HG03469 (cell line): ENCODE data around the gene PEDS1.
"Not testable (repeated sequence)": the region's sequence is repeated elsewhere in the genome, so short reads cannot be mapped to it uniquely, and the experiment has no call there.

Experiments used
- ATAC-seq: cut with Tn5 transposase; IDR thresholded peaks from one replicate; pipeline ENCODE4 v1.9.1; 2021; ENCODE audit warnings: mild to moderate bottlenecking, moderate library complexity, moderate number of reproducible peaks; ENCODE audit not compliant: unreplicated experiment

PEDS1 gene

DNA sequence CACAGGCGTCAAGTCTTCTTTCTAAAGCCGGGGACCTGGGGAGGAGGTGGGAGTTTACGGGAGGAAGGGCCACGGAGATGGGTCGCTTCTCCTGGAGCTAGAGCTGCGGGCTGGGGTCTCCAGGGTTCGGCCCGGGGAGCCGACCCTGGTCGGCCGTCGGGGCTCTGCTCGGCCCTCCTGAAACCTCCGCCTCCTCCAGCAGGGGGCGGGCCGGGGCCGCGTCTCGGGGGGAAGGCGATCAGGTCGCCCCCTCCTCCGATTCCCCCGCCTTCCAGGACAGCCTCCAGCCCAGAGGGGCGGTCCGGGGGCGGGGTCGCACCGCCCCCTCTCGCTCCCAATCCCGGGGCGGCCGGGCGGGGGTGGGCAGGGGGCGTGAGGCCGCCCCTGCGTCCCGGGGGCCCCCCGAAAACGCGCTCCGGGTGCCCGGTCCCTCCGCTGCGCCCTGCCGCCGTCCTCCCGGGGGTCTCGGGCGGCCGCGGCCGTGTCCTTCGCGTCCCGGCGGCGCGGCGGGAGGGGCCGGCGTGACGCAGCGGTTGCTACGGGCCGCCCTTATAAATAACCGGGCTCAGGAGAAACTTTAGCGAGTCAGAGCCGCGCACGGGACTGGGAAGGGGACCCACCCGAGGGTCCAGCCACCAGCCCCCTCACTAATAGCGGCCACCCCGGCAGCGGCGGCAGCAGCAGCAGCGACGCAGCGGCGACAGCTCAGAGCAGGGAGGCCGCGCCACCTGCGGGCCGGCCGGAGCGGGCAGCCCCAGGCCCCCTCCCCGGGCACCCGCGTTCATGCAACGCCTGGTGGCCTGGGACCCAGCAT is 36.9 kb upstream of the PEDS1 start, which contains the start of gene CEBPB:
Gene CEBPB, plus strand, starts transcription at position 580 of the 814 bp plus-strand sequence. Its CDS starts 204 bp downstream, at position 784.
- ATAC-seq = no peak

DNA sequence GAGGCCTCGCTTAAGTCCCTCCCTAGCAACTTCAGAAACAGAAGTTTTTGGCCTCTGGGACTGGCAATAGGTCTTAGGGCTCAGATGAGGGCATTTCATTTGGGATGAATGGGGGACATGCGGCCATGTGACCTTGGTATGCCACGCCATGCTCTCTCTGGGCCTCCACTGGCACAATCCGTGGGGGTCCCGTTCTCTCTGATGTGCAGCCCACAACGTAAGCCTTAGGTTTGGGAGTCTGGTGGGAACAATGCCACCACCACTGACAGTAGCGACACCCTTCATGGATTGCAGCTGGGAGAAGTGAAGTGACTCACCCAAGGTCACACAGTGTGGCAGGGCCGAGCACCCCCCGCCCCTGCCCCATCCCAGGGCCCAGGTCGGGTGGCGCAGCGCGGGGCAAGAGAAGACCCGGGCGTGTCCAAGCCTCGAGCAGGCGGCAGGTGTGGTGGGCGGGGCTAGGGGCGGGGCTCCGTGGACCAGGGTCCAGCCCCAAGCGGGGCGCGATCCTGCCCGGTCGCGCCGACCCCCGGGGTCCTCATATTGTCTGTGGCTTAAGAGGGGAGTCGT is 36.2 kb upstream of the PEDS1 start:
- ATAC-seq = no peak

DNA sequence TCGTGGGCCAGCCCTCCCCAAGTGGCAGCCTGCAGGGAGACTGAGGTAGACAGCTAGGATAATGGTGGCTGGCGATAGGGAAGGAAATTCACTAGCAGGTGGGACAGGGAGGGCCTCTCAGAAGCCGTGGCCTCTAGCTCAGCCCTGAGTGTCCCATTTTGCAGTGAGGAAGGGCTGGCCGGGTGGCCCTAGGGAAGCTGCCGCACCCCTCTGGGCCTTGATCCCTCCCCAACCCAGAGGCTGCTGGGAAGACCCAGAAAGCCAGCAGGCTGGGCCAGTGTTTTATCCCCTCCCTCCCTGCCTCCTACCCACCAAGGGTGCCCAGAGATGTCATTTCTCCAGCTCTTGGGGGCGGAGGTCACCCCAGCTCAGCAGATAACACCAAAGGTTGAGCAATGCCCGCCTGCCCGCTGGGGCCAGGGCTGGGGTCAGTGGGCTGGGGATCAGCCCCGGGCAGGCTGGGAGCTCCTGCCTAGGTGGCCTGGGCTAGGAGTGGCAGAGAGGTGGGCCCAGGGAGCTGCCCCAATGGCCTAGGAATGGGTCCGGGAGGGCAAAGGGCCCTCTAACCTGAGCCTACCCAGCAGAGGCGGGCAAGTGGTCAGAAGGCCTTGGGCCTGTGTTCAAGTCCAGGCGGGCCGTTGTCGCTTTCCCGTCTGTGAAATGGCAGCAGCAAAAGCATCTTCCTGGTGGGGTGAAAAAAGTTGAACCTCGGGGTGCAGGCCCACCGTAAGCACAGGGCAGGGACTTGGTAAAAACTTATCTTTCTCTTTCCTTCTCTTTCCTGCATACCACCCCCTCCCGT is 35.6 kb upstream of the PEDS1 start:
- ATAC-seq = no peak

GRCh38 chr20:50188287-50188688 is 34.8 kb upstream of the PEDS1 start:
- ATAC-seq = no peak

DNA sequence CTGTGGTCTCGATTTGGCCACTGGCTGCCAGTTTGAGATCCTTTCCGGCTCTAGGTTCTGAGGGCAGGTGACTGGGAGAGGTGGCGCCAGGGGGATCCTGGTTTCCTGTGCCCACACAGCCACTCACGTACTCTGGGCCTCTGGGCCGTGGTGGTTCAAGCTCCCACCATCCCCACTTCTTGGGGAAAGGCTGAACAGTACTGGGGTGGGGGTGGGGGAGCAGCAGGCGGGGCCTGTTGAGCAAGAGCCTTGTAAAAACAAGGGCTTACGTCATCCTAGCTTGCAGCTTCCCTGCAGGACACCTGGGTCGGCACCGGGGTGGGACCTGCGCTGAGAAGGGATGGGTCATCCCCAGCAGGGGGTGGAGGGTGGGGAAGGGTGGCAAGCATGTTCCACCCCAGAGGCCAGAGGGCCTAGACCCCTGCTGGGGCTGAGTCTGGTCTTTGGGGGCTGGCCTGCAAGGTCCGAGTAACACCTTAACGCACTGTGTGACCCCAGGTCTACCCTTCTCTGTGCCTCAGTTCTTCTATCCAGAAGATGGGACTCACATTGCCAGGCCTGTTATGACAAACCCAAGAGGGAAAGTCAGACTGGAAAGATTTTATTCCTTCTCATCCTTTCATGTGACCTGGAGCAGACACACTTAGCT is 34.0 kb upstream of the PEDS1 start:
- no peak for ATAC-seq

- ATAC-seq = no peak
Observed at GRCh38 chr20:50186987-50187402, 33.5 kb upstream of the PEDS1 start.

GRCh38 chr20:50186151-50186885 is 32.8 kb upstream of the PEDS1 start:
- ATAC-seq = no peak

DNA sequence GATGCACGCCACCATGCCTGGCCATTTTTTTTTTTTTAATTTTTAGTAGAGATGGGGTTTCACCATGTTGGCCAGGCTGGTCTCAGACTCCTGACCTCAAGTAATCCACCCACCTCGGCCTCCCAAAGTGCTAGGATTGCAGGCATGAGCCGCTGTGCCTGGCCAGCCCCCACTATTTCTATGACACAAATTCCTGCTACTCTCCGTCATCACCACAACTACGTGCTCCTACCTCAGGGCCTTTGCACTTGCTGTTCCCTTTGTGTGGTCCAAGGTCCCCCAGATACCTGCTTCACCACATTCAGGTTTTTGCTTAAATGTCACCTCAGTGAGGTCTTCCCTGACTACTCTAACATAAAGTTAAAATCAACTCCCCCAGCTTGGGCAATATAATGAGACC is 31.9 kb upstream of the PEDS1 start:
- ATAC-seq = no peak

DNA sequence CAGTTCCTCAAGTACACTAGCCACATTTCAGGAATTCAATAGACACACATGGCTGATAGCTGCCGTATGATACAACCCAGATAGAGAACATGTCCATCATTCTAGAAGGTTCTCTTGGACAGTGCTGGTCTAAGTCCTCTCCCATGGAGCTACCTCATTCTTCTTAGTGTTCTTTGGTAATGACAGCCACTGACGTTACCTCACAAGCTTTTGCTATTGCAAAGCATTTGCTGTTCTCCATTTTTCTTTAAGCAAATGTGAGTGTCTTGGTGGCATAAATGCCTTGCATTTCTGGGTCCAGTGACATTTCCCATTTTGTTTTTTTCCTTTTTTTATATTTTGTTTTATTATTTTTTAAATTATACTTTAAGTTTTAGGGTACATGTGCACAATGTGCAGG is 28.8 kb upstream of the PEDS1 start:
- ATAC-seq = no peak

GRCh38 chr20:50181344-50181743 is 27.8 kb upstream of the PEDS1 start:
- no peak for ATAC-seq

DNA sequence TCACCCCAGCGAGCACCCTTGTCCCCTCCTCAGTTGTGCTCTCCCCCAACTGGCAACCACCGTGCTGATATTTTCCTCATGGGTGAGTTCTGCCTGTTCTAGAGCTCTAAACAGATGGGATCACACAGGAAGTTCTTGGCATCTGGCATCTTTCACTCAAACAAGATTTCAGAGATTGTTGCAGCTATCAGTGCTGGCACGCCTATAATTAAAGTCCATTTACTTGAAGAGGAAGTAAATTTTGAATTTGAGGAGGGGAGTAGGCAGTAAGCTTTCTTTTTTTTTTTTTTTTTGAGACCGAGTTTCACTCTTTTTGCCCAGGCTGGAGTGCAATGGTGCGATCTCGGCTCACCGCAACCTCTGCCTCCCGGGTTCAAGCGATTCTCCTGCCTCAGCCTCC is 25.1 kb upstream of the PEDS1 start:
- ATAC-seq = not testable (repeated sequence)

- ATAC-seq = no peak
Observed at GRCh38 chr20:50175938-50176933, 22.7 kb upstream of the PEDS1 start.

DNA sequence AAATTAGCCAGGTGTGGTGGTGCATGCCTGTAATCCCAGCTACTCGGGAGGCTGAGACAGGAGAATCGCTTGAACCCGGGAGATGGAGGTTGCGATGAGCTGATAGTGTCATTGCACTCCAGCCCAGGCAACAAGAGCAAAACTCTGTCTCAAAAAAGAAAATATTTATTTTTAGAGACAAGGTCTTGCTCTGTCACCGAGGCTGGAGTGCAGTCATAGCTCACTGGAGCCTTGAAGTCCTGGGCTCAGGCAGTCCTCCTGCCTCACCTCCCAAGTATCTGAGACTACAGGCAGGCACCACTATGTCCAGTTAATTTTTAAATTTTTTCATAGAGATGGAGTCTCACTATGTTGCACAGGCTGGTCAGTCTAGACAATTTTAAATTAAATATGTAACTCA is 20.9 kb upstream of the PEDS1 start:
- ATAC-seq = no peak

- ATAC-seq = no peak
Observed at GRCh38 chr20:50172347-50173013, 19.0 kb upstream of the PEDS1 start.

GRCh38 chr20:50170549-50171220 is 17.2 kb upstream of the PEDS1 start:
- no peak for ATAC-seq

DNA sequence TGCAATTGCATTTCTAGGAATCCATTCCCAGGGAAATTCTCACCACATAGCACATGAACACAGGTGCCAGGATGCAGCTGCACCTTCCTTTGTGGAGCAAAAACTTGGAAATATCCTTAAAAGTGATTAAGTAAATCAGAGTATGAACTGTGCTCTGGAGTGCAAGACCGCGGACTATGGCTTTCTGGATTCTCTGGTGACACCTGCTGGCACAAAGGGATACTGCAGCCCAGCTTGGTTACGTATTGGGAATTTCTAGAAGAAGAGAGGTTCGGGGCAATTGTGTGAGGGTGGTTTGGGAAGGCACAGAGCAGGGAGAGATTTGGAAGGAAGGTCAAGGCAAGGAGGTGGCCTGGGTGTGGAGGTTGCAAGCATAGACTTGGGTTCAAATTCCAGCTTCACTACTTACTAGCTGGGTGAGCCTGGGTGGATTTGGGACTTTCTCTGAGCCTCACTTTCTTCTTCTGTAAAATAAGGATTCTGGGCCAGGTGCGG is 15.9 kb upstream of the PEDS1 start:
- no peak for ATAC-seq

DNA sequence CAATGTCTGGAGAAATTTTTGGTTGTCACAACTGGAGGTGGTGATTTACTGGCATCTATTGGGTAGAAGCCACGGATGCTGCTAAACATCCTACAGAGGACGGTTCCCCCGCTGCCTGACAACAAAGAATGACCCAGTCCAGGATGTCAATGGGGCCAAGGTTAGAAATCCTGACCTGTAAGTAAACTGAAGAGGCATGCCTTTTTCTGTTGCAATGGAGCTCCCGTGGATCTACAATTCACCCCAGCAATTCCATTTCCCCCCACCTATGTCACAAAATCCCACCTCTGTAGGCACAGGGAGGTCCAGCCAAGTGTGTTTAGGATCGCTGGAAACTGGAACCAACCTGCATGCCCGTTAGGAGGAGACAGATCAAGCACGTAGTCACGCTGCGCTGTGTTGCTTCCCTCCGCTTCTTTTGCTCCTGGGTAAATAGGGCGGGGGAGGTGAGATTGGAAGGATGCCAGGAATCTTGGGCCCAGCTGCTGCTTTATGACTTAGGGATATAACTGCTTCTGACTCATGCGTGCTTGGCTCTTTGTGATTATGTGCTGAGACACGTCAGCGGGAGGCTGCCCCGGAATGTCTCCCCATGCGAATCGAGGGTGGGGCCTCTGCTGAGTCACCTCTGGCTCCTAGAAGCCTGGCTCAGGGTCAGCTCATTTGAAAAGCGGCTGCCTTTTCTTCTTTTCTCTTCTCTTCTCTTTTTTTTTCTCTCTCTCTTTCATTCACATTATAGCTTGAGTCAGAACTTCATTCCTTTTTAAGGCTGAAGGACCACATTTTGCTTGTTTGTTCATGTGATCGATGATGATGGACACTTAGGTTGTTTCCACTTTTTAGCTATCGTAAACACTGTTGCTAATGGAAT is 12.4 kb upstream of the PEDS1 start:
- peak; percentile 73 for ATAC-seq
